ENCODE measurements around the gene GNB1L. TPM values are rescaled to one million over a fixed set of nuclear protein-coding genes. Genes with fewer than 3 reads are reported as not detected.

Gene GNB1L
- total and polyA plus RNA-seq, 9 of the 15 experiments (the other 6 are each of a cell fraction or from before 2014, with no cell fraction given): 0.56 to 50.5 (median 10.2) TPM

GRCh38 chr22:19865141-19865829 lies 10.6 kb upstream of the GNB1L start:
- Histone ChIP-seq H3K36me3 (ENCODE audit: control insufficient read depth, insufficient read depth, low read length) (no peaks in the 10 kb centered on the region), H3K9me3 (replicated peaks; ENCODE audit: control insufficient read depth, insufficient read depth, low read depth, low read length) (no peaks in the 10 kb centered on the region), H3K4me2 (ENCODE audit: insufficient read depth, low read length) (no peak overlapping the region; the same call in 1 of the 2 replicates), H3K79me2 (ENCODE audit: control insufficient read depth, insufficient read depth, low read length) (no peaks in the 10 kb centered on the region), H3K9ac (ENCODE audit: insufficient read depth in 1 of 2, low read depth in 2 of 2, low read length in 2 of 2) (no peak overlapping the region), H4K20me1 (replicated peaks; ENCODE audit: control insufficient read depth, insufficient read depth, low read length) (no peaks in the 10 kb centered on the region; the same call in 1 of the 2 replicates), H3K4me1 (replicated peaks in 1 of 2; ENCODE audit: control insufficient read depth in 2 of 2, insufficient read depth in 2 of 2, low read length in 2 of 2) (peaks cover 8 to 17% of the 10 kb centered on the region in 2 experiments; a peak in 4 of 5 replicates), H3K27me3 (ENCODE audit: control insufficient read depth in 2 of 2, insufficient read depth in 2 of 2, low read length in 2 of 2) (peaks cover 2 to 15% of the 10 kb centered on the region in 2 experiments; a peak in 3 of 5 replicates), H3K4me3 (no peak overlapping the region), H3K27ac (ENCODE audit: extremely low read depth, low read depth, low read length) (no peak overlapping the region), H2AFZ (ENCODE audit: low read depth, low read length) (peak overlapping the region; percentile 32), H3K9me1 (ENCODE audit: control insufficient read depth, insufficient read depth, low read length) (no peaks in the 10 kb centered on the region)
- BruUV-seq (replicated peaks): no TSS peak
- 0 out of 3 replicates have a peak, but pooled peaks have one; percentile 16 for ATAC-seq
- DNase-seq (ENCODE audit: extremely low read depth in 1 of 4, low spot score in 3 of 4): no peak
- no peak for FAIRE-seq
- intact Hi-C loops (cut with micrococcal nuclease): no loop called here
- ChIA-PET CTCF (ENCODE audit: low intra/inter-chr PET ratio) (interaction anchor here (0.8 kb wide), 1 partner anchor 44 kb away, joined by 3 read pairs; no protein-coding TSS in a partner anchor), POLR2A (interaction anchor here (0.6 to 6.0 kb wide), 13 partner anchors 10 to 325 kb away, joined by 3 to 51 read pairs (median 5); partner anchors contain the start of genes GNB1L and RTL10)
- in situ Hi-C loops (cut with MboI): no loop called here
- 36% methylated on average over 12 of the region's 12 CpGs for WGBS (ENCODE audit: insufficient coverage, low coverage, missing lambda C conversion rate)
- peak; percentile 29; the same call in 1 of the 2 replicates for TF ChIP-seq CEBPB (tag; IDR thresholded peaks at IDR 0.05)
- no peak for TF ChIP-seq KLF13 (tag; IDR thresholded peaks at IDR 0.05; ENCODE audit: borderline replicate concordance, low read depth)
- TF ChIP-seq UBTF (IDR thresholded peaks at IDR 0.05; ENCODE audit: borderline replicate concordance in 1 of 2, low read depth in 2 of 2, low read length in 2 of 2): 0 out of 4 replicates have a peak, but pooled peaks of 1 of the 2 experiments have one; percentile 55
- peak; percentile 33; the same call in 1 of the 2 replicates for TF ChIP-seq PYGO2 (tag; IDR thresholded peaks at IDR 0.05)
- 0 out of 2 replicates have a peak, but pooled peaks have one; percentile 9 for TF ChIP-seq ZNF384 (IDR thresholded peaks at IDR 0.05; ENCODE audit: low read depth, low read length)
- no peak for TF ChIP-seq OTX1 (CRISPR knock-in tag; IDR thresholded peaks at IDR 0.05)
- TF ChIP-seq RNF2 (IDR thresholded peaks at IDR 0.05): peak; percentile 4; the same call in 1 of the 2 replicates
- TF ChIP-seq SMARCB1 (IDR thresholded peaks at IDR 0.05; ENCODE audit: insufficient read length, low read depth): peak; percentile 68
- 0 out of 2 replicates have a peak, but pooled peaks have one; percentile 52 for TF ChIP-seq ZNF253 (CRISPR knock-in tag; conservative IDR thresholded peaks at IDR 0.05)
- TF ChIP-seq HINFP (tag; conservative IDR thresholded peaks at IDR 0.05; ENCODE audit: low read depth): no peak
- TF ChIP-seq NFE2 (IDR thresholded peaks at IDR 0.05; ENCODE audit: low read depth): 0 out of 2 replicates have a peak, but pooled peaks have one; percentile 3
- TF ChIP-seq CSDE1 (IDR thresholded peaks at IDR 0.05): no peak
- TF ChIP-seq ZNF764 (CRISPR knock-in tag; IDR thresholded peaks at IDR 0.05; ENCODE audit: low read depth): 0 out of 2 replicates have a peak, but pooled peaks have one; percentile 52
- 0 out of 2 replicates have a peak, but pooled peaks have one; percentile 41 for TF ChIP-seq ZFPM2 (CRISPR knock-in tag; IDR thresholded peaks at IDR 0.05)
- 0 out of 2 replicates have a peak, but pooled peaks have one; percentile 40 for TF ChIP-seq ZNF696 (CRISPR knock-in tag; conservative IDR thresholded peaks at IDR 0.05)
- peak; percentile 8; the same call in 1 of the 2 replicates for TF ChIP-seq BCL6 (CRISPR knock-in tag; IDR thresholded peaks at IDR 0.05)
